Neural crest cell (in vitro differentiated cells): Measurements from ENCODE around the gene SCN5A. TPM values are rescaled to one million over a fixed set of nuclear protein-coding genes. Genes with fewer than 3 reads are reported as not detected.
A peak's percentile ranks its signal among the peaks of the same experiment; 100 is the strongest.

ENCODE experiments used
- DNase-seq: peaks from one replicate; pipeline ENCODE4 v3.0.0; 2021; ENCODE audit warnings: low read depth, mixed read lengths, low spot score
- H3K27ac Mint-ChIP-seq: one replicate; pipeline ENCODE4 v1.8.0; 2021; ENCODE audit warnings: mild to moderate bottlenecking, mixed read lengths; ENCODE audit not compliant: unreplicated experiment
- H3K27me3 Mint-ChIP-seq: 2 replicates; pipeline ENCODE4 v1.8.0; 2021; ENCODE audit warnings: low read depth, mild to moderate bottlenecking, mixed read lengths
- H3K36me3 Mint-ChIP-seq: 2 replicates; pipeline ENCODE4 v1.8.0; 2021; ENCODE audit warnings: low read depth, mild to moderate bottlenecking, mixed read lengths
- H3K4me1 Mint-ChIP-seq: 2 replicates; pipeline ENCODE4 v1.8.0; 2021; ENCODE audit warnings: mixed read lengths
- H3K4me3 Mint-ChIP-seq: one replicate; pipeline ENCODE4 v1.8.0; 2021; ENCODE audit warnings: mild to moderate bottlenecking, mixed read lengths
- H3K9me3 Mint-ChIP-seq: 2 replicates; pipeline ENCODE4 v1.8.0; 2021; ENCODE audit warnings: mixed read lengths
- total RNA-seq: library from RNA; stranded (reverse); gene quantifications from 2 replicates; pipeline ENCODE4 v1.2.1, GENCODE V29; 2021
- TF ChIP-seq, protein P1 (sequence below): fragments of 200-600 bp; sonication (generic); conservative IDR thresholded peaks from 2 replicates; pipeline ENCODE4 v1.5.0; 2021; ENCODE audit warnings: antibody characterized with exemption, mild to moderate bottlenecking

The SCN5A gene
- total RNA-seq, 1 donor from 2014 or later, result 1.2 TPM

- no peaks in the 10 kb centered on the region for H3K4me1 Mint-ChIP-seq
Observed at GRCh38 chr3:38595393-38595792, 54.1 kb downstream of the SCN5A start.

DNA sequence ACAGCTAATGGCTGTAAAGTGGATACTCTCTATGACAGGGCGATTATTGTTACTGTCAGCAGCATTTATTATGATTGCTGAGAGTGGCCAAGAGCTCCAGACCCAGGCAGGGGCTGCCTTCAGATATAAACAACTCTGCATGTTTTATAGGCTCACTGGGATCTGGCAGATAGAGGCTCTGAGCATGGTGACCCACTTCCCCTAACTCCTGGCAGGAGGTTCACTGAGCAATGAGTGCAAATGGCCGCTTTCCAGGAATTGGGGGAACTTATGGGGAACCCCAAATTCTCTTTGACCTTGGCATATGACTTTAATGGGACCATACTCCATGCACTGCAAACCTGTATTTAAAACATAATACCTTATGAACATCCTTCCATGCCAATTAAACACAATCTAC, 59.0 kb downstream of the SCN5A start:
- Mint-ChIP-seq H3K4me3 (no peak overlapping the region), H3K36me3 (no peaks in the 10 kb centered on the region), H3K27me3 (peaks cover 9% of the 10 kb centered on the region), H3K9me3 (no peaks in the 10 kb centered on the region), H3K4me1 (no peaks in the 10 kb centered on the region), H3K27ac (no peak overlapping the region)
- TF ChIP-seq, protein P1, sequence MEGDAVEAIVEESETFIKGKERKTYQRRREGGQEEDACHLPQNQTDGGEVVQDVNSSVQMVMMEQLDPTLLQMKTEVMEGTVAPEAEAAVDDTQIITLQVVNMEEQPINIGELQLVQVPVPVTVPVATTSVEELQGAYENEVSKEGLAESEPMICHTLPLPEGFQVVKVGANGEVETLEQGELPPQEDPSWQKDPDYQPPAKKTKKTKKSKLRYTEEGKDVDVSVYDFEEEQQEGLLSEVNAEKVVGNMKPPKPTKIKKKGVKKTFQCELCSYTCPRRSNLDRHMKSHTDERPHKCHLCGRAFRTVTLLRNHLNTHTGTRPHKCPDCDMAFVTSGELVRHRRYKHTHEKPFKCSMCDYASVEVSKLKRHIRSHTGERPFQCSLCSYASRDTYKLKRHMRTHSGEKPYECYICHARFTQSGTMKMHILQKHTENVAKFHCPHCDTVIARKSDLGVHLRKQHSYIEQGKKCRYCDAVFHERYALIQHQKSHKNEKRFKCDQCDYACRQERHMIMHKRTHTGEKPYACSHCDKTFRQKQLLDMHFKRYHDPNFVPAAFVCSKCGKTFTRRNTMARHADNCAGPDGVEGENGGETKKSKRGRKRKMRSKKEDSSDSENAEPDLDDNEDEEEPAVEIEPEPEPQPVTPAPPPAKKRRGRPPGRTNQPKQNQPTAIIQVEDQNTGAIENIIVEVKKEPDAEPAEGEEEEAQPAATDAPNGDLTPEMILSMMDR, result no peak
- no peak for DNase-seq

More at GRCh38 chr3:38595393-38595792, 54.1 kb downstream of the SCN5A start:
- Mint-ChIP-seq H3K4me3 (no peak overlapping the region), H3K27ac (no peak overlapping the region), H3K27me3 (peaks cover 18% of the 10 kb centered on the region), H3K36me3 (no peaks in the 10 kb centered on the region), H3K9me3 (no peaks in the 10 kb centered on the region)
- DNase-seq, result no peak
- TF ChIP-seq, protein P1, result no peak

DNA sequence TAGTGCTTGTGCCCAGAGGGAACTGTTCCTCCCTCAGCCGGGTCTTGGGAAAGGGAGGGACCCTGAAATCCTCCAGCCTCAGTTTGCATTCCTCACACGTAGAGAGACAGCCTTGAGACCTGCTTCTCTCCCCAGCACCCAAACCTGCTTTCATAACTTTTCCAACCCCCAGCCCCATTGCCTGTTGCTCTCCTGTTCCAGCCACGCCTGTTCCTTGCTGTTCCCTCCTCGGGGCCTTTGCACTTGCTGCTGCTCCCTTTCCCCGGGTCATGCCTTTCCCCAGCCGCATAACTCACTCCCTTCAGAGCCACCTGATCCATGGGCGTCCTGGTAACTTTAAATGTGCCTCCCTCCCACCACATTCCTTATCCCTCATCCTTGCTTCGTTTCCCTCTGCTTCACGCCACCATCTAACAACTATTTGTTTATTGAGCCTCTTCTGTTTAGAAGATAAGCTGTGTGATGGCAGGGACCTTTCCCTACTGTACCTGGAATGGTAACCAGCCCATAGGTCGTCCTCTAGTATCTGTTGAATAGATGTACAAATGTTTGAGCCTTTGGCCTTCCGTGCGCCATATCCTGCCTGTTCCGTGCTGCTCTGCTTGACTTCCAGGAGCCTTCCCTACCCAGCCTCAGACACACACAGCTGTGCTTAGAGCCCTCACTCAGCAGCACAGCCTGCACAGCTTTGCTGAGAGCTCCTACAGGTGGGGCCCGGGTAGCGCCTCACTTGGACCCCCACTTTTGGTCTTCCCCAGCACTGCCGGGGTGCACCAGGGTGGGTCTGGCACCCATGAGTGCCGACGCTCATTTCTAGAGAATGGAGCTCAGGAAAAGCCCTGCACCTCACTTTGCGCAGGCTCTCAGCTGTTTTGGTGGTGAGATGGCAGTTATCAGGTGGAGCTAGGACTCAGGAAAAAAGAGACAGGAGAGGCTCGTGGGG, 60.2 kb downstream of the SCN5A start:
- TF ChIP-seq, protein P1, result no peak
- peaks cover 9% of the 10 kb centered on the region for H3K27me3 Mint-ChIP-seq
- no peak overlapping the region for H3K4me3 Mint-ChIP-seq
- no peak for DNase-seq
- no peaks in the 10 kb centered on the region for H3K36me3 Mint-ChIP-seq
- no peak overlapping the region for H3K27ac Mint-ChIP-seq
- H3K9me3 Mint-ChIP-seq, result no peaks in the 10 kb centered on the region
- no peaks in the 10 kb centered on the region for H3K4me1 Mint-ChIP-seq

GRCh38 chr3:38588371-38588971, 61.0 kb downstream of the SCN5A start:
- H3K4me3 Mint-ChIP-seq, result no peak overlapping the region
- no peak for DNase-seq
- no peaks in the 10 kb centered on the region for H3K36me3 Mint-ChIP-seq
- no peaks in the 10 kb centered on the region for H3K9me3 Mint-ChIP-seq
- no peak overlapping the region for H3K27ac Mint-ChIP-seq
- H3K4me1 Mint-ChIP-seq, result no peaks in the 10 kb centered on the region
- H3K27me3 Mint-ChIP-seq, result peaks cover 7% of the 10 kb centered on the region
- TF ChIP-seq, protein P1, result no peak

GRCh38 chr3:38587548-38588131, 61.8 kb downstream of the SCN5A start:
- Mint-ChIP-seq H3K4me1 (no peaks in the 10 kb centered on the region), H3K27me3 (peaks cover 4% of the 10 kb centered on the region), H3K9me3 (no peaks in the 10 kb centered on the region), H3K36me3 (no peaks in the 10 kb centered on the region), H3K27ac (peak overlapping the region; percentile 84), H3K4me3 (no peak overlapping the region)
- DNase-seq, result no peak
- TF ChIP-seq, protein P1, result no peak
